H1 (cell line): ENCODE data around the gene PTCD3. TPM values are rescaled to one million over a fixed set of nuclear protein-coding genes. Genes with fewer than 3 reads are reported as not detected.

Experiments used
- CBX5 ChIP-seq: fragments of 300-800, 300-1000 bp; sonication (generic); IDR thresholded peaks from 2 replicates; pipeline ENCODE4 v1.7.1; 2016; ENCODE audit warnings: antibody characterized with exemption, low read length, low read depth
- EP300 ChIP-seq, 2 experiments: IDR thresholded peaks; 1 replicate in 1 of 2; 2 replicates in 1 of 2; pipeline ENCODE4 v1.6.1; 2011 to 2012; ENCODE audit warnings: low read depth in 2 of 2, low read length in 2 of 2, mild to moderate bottlenecking in 2 of 2, borderline replicate concordance in 1 of 2, inconsistent platforms in 1 of 2, moderate library complexity in 1 of 2
- GABPA ChIP-seq: IDR thresholded peaks from 2 replicates; pipeline ENCODE4 v1.6.1; 2011; ENCODE audit warnings: mild to moderate bottlenecking, low read length, moderate library complexity, borderline replicate concordance; ENCODE audit not compliant: insufficient read depth
- PHF8 ChIP-seq: fragments of 200-600 bp; sonication (generic); conservative IDR thresholded peaks from 2 replicates; pipeline ENCODE4 v1.7.1; 2012; ENCODE audit warnings: low read depth, mild to moderate bottlenecking, inconsistent platforms, low read length, moderate library complexity
- RNF2 ChIP-seq: fragments of 200-900, 300-1000 bp; sonication (generic); IDR thresholded peaks from 2 replicates; pipeline ENCODE4 v1.7.1; 2016; ENCODE audit warnings: borderline replicate concordance, low read depth, mild to moderate bottlenecking, antibody characterized with exemption, low read length; ENCODE audit not compliant: poor library complexity, severe bottlenecking; ENCODE audit errors: missing control alignments
- TAF1 ChIP-seq: IDR thresholded peaks from 2 replicates; pipeline ENCODE4 v1.6.1; 2011; ENCODE audit warnings: mild to moderate bottlenecking, low read depth, low read length
- polyA plus RNA-seq, 7 experiments: library from polyadenylated mRNA; depleted of rRNA in 3 of 7; stranded (reverse) in 5 of 7; unstranded in 2 of 7; fragments of >200 nt in 5 of 7; fragments of 200-250 nt in 2 of 7; gene quantifications; 1 replicate in 5 of 7; 2 replicates in 1 of 7; 4 replicates in 1 of 7; pipeline versions ENCODE4 v1.2.1 to v1.2.3, GENCODE V29; 2011 to 2013; ENCODE audit warnings: missing spikeins in 2 of 7, mixed read lengths in 2 of 7
- total RNA-seq: library from RNA; stranded (reverse); fragmentation: NEBNext Ultra II Directional; extraction: Animal tissue kit (Norgen Biotek cat#: 25700); gene quantifications from 2 replicates; pipeline ENCODE4 v1.2.1, GENCODE V29; 2021
- TF ChIP-seq, protein P1 (sequence below): fragments of 300-600 bp; sonication (generic); IDR thresholded peaks from 2 replicates; pipeline ENCODE4 v1.7.1; 2012; ENCODE audit warnings: low read length, moderate library complexity, mild to moderate bottlenecking, inconsistent platforms; ENCODE audit not compliant: insufficient replicate concordance
- TF ChIP-seq, protein P2 (sequence below): IDR thresholded peaks from 2 replicates; pipeline ENCODE4 v1.6.1; 2011; ENCODE audit warnings: low read length, improper control_type of control experiment
- TF ChIP-seq, protein P3 (sequence below): IDR thresholded peaks from 2 replicates; pipeline ENCODE4 v1.6.1; 2011; ENCODE audit warnings: low read depth, mild to moderate bottlenecking, low read length; ENCODE audit not compliant: insufficient read depth

Gene PTCD3
- total and polyA plus RNA-seq, 2 of the 8 experiments (the other 6 are each of a cell fraction or from before 2014, with no cell fraction given), result 64.3 to 192 TPM

DNA sequence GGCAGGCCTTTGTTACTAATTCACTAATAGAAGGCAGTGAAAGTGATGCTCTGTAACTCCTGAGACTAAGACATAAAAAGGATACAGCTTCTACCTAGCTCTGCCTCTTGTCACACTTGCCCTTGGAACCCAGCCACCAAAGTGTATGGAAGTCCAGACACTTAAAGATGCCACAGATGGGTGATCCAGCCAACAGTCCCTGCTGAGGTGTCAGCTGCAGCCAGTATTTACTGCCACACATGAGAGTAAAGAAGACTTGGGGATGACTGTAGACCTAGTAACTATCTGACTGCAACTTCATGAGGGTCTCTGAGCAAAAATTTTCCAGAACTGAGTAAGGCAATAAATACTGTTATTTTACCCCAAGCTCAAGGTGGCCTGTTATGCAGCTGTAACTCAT is 80.4 kb downstream of the PTCD3 start (continued):
- TF ChIP-seq, protein P1, sequence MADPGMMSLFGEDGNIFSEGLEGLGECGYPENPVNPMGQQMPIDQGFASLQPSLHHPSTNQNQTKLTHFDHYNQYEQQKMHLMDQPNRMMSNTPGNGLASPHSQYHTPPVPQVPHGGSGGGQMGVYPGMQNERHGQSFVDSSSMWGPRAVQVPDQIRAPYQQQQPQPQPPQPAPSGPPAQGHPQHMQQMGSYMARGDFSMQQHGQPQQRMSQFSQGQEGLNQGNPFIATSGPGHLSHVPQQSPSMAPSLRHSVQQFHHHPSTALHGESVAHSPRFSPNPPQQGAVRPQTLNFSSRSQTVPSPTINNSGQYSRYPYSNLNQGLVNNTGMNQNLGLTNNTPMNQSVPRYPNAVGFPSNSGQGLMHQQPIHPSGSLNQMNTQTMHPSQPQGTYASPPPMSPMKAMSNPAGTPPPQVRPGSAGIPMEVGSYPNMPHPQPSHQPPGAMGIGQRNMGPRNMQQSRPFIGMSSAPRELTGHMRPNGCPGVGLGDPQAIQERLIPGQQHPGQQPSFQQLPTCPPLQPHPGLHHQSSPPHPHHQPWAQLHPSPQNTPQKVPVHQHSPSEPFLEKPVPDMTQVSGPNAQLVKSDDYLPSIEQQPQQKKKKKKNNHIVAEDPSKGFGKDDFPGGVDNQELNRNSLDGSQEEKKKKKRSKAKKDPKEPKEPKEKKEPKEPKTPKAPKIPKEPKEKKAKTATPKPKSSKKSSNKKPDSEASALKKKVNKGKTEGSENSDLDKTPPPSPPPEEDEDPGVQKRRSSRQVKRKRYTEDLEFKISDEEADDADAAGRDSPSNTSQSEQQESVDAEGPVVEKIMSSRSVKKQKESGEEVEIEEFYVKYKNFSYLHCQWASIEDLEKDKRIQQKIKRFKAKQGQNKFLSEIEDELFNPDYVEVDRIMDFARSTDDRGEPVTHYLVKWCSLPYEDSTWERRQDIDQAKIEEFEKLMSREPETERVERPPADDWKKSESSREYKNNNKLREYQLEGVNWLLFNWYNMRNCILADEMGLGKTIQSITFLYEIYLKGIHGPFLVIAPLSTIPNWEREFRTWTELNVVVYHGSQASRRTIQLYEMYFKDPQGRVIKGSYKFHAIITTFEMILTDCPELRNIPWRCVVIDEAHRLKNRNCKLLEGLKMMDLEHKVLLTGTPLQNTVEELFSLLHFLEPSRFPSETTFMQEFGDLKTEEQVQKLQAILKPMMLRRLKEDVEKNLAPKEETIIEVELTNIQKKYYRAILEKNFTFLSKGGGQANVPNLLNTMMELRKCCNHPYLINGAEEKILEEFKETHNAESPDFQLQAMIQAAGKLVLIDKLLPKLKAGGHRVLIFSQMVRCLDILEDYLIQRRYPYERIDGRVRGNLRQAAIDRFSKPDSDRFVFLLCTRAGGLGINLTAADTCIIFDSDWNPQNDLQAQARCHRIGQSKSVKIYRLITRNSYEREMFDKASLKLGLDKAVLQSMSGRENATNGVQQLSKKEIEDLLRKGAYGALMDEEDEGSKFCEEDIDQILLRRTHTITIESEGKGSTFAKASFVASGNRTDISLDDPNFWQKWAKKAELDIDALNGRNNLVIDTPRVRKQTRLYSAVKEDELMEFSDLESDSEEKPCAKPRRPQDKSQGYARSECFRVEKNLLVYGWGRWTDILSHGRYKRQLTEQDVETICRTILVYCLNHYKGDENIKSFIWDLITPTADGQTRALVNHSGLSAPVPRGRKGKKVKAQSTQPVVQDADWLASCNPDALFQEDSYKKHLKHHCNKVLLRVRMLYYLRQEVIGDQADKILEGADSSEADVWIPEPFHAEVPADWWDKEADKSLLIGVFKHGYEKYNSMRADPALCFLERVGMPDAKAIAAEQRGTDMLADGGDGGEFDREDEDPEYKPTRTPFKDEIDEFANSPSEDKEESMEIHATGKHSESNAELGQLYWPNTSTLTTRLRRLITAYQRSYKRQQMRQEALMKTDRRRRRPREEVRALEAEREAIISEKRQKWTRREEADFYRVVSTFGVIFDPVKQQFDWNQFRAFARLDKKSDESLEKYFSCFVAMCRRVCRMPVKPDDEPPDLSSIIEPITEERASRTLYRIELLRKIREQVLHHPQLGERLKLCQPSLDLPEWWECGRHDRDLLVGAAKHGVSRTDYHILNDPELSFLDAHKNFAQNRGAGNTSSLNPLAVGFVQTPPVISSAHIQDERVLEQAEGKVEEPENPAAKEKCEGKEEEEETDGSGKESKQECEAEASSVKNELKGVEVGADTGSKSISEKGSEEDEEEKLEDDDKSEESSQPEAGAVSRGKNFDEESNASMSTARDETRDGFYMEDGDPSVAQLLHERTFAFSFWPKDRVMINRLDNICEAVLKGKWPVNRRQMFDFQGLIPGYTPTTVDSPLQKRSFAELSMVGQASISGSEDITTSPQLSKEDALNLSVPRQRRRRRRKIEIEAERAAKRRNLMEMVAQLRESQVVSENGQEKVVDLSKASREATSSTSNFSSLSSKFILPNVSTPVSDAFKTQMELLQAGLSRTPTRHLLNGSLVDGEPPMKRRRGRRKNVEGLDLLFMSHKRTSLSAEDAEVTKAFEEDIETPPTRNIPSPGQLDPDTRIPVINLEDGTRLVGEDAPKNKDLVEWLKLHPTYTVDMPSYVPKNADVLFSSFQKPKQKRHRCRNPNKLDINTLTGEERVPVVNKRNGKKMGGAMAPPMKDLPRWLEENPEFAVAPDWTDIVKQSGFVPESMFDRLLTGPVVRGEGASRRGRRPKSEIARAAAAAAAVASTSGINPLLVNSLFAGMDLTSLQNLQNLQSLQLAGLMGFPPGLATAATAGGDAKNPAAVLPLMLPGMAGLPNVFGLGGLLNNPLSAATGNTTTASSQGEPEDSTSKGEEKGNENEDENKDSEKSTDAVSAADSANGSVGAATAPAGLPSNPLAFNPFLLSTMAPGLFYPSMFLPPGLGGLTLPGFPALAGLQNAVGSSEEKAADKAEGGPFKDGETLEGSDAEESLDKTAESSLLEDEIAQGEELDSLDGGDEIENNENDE, result no peak
- TF ChIP-seq, protein P2, sequence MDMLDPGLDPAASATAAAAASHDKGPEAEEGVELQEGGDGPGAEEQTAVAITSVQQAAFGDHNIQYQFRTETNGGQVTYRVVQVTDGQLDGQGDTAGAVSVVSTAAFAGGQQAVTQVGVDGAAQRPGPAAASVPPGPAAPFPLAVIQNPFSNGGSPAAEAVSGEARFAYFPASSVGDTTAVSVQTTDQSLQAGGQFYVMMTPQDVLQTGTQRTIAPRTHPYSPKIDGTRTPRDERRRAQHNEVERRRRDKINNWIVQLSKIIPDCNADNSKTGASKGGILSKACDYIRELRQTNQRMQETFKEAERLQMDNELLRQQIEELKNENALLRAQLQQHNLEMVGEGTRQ, result no peak
- TF ChIP-seq, protein P3, sequence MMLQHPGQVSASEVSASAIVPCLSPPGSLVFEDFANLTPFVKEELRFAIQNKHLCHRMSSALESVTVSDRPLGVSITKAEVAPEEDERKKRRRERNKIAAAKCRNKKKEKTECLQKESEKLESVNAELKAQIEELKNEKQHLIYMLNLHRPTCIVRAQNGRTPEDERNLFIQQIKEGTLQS, result no peak
- TF ChIP-seq PHF8 (no peak), RNF2 (no peak), GABPA (no peak), CBX5 (no peak), TAF1 (no peak), EP300 (IDR thresholded peaks at IDR 0.05; ENCODE audit: borderline replicate concordance in 1 of 2, low read depth in 2 of 2, low read length in 2 of 2) (no peak)
